Smooth muscle cell (in vitro differentiated cells): ENCODE results near the gene BPHL. TPM values are rescaled to one million over a fixed set of nuclear protein-coding genes. Genes with fewer than 3 reads are reported as not detected.

Experiments used
- DNase-seq: peaks from one replicate; lab custom pipeline; 2025; ENCODE audit not compliant: unreplicated experiment; lab: John Stamatoyannopoulos, UW
- H2AFZ ChIP-seq: fragments of 200-600 bp; sonication (generic); 2 replicates; pipeline ENCODE4 v1.6.0; 2016; ENCODE audit warnings: antibody characterized with exemption, low read depth, mild to moderate bottlenecking
- H3F3A ChIP-seq: fragments of 200-600 bp; sonication (generic); 2 replicates; pipeline ENCODE4 v1.6.0; 2017; ENCODE audit warnings: antibody characterized with exemption, low read depth
- H3K27ac ChIP-seq: fragments of 200-600 bp; sonication (generic); 2 replicates; pipeline ENCODE4 v1.5.1; 2016; ENCODE audit warnings: low read depth, mild to moderate bottlenecking
- H3K27me3 ChIP-seq: fragments of 200-600 bp; sonication (generic); 2 replicates; pipeline ENCODE4 v1.6.1; 2016; ENCODE audit warnings: low read depth, mild to moderate bottlenecking
- H3K36me3 ChIP-seq: fragments of 200-600 bp; sonication (generic); 2 replicates; pipeline ENCODE4 v1.5.1; 2016; ENCODE audit warnings: low read depth
- H3K4me1 ChIP-seq: fragments of 200-600 bp; sonication (generic); 2 replicates; pipeline ENCODE4 v1.5.1; 2016; ENCODE audit warnings: low read depth
- H3K4me2 ChIP-seq: fragments of 200-600 bp; sonication (generic); 2 replicates; pipeline ENCODE4 v1.6.0; 2016; ENCODE audit warnings: mild to moderate bottlenecking
- H3K4me3 ChIP-seq: fragments of 200-600 bp; sonication (generic); 2 replicates; pipeline ENCODE4 v1.5.1; 2016; ENCODE audit warnings: mild to moderate bottlenecking
- H3K79me2 ChIP-seq: fragments of 200-600 bp; sonication (generic); 2 replicates; pipeline ENCODE4 v1.6.0; 2016; ENCODE audit warnings: low read depth, mild to moderate bottlenecking
- H3K9ac ChIP-seq: fragments of 200-600 bp; sonication (generic); 2 replicates; pipeline ENCODE4 v1.6.0; 2016; ENCODE audit warnings: low read depth
- H3K9me3 ChIP-seq: fragments of 200-600 bp; sonication (generic); replicated peaks from 2 replicates; pipeline ENCODE4 v1.5.1; 2016; ENCODE audit warnings: low read depth
- H4K20me1 ChIP-seq: fragments of 200-600 bp; sonication (generic); 2 replicates; pipeline ENCODE4 v1.6.0; 2016; ENCODE audit warnings: low read depth
- WGBS: methylation state at CpG from one replicate; pipeline ENCODE4 v1.1.7; 2016; ENCODE audit warnings: low lambda C conversion rate; 5-methylcytosine and 5-hydroxymethylcytosine counted together
- polyA plus RNA-seq: library from polyadenylated mRNA; unstranded; fragments of >200 nt; fragmentation: Nextera tagmentation; extraction: Ambion mirVana; gene quantifications from 2 replicates; pipeline ENCODE4 v1.2.1, GENCODE V29; 2016
- total RNA-seq: library from RNA; depleted of rRNA; stranded (reverse); fragments of >200 nt; gene quantifications from 2 replicates; pipeline ENCODE4 v1.2.3, GENCODE V29; 2014
- TF ChIP-seq, protein P1 (sequence below): fragments of 200-600 bp; sonication (generic); IDR thresholded peaks from 2 replicates; pipeline ENCODE4 v1.5.1; 2017; ENCODE audit warnings: borderline replicate concordance, mild to moderate bottlenecking, antibody characterized with exemption; ENCODE audit not compliant: insufficient read depth, poor library complexity, severe bottlenecking

The BPHL gene
- total and polyA plus RNA-seq, 2 experiments from 2014 or later = 21.3 to 43.6 TPM

DNA sequence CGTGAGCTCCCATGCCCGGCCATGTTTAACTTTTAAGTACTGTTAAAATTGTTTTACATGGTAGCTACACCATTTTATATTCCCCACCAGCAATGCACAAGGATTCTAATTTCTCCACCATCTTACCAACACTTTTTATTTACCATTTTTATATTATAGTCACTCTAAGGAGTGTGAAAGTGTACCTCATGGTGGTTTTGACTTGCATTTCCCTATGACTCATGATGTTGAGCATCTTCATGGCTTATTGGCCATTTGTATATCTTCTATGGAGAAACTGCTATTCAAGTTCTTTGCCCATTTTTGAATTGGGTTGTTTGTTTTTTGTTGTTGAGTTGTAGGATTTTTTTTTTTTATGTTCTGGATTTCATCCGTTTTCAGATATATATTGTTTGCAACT lies 15.6 kb upstream of the BPHL start:
- Histone ChIP-seq H3K36me3 (peaks cover 21% of the 10 kb centered on the region), H2AFZ (no peak overlapping the region)

GRCh38 chr6:3108746-3109414 lies 9.6 kb upstream of the BPHL start:
- no peaks in the 10 kb centered on the region for H3K9me3 ChIP-seq
- H2AFZ ChIP-seq = no peak overlapping the region
- H3K4me1 ChIP-seq = no peaks in the 10 kb centered on the region
- no peak overlapping the region for H3K4me3 ChIP-seq
- H3K4me2 ChIP-seq = no peak overlapping the region
- TF ChIP-seq, protein P1, sequence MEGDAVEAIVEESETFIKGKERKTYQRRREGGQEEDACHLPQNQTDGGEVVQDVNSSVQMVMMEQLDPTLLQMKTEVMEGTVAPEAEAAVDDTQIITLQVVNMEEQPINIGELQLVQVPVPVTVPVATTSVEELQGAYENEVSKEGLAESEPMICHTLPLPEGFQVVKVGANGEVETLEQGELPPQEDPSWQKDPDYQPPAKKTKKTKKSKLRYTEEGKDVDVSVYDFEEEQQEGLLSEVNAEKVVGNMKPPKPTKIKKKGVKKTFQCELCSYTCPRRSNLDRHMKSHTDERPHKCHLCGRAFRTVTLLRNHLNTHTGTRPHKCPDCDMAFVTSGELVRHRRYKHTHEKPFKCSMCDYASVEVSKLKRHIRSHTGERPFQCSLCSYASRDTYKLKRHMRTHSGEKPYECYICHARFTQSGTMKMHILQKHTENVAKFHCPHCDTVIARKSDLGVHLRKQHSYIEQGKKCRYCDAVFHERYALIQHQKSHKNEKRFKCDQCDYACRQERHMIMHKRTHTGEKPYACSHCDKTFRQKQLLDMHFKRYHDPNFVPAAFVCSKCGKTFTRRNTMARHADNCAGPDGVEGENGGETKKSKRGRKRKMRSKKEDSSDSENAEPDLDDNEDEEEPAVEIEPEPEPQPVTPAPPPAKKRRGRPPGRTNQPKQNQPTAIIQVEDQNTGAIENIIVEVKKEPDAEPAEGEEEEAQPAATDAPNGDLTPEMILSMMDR = no peak
- H4K20me1 ChIP-seq = no peaks in the 10 kb centered on the region
- no peaks in the 10 kb centered on the region for H3K27me3 ChIP-seq
- H3K79me2 ChIP-seq = no peaks in the 10 kb centered on the region
- no peak overlapping the region for H3K9ac ChIP-seq
- WGBS = 95% methylated on average over 10 of the region's 10 CpGs
- no peak for DNase-seq
- H3K27ac ChIP-seq = no peak overlapping the region
- H3F3A ChIP-seq = no peaks in the 10 kb centered on the region
- H3K36me3 ChIP-seq = peaks cover 13% of the 10 kb centered on the region

More for the DNA sequence above, 15.6 kb upstream of the BPHL start:
- no peak for DNase-seq
- Histone ChIP-seq H3K27me3 (no peaks in the 10 kb centered on the region), H3K9me3 (no peaks in the 10 kb centered on the region), H3K4me2 (no peak overlapping the region), H3K27ac (no peak overlapping the region), H3F3A (no peaks in the 10 kb centered on the region), H3K4me3 (no peak overlapping the region), H3K4me1 (no peaks in the 10 kb centered on the region), H3K79me2 (no peaks in the 10 kb centered on the region), H3K9ac (no peak overlapping the region), H4K20me1 (no peaks in the 10 kb centered on the region)
- 100% methylated on average over 3 of the region's 3 CpGs for WGBS
- TF ChIP-seq, protein P1 = no peak

GRCh38 chr6:3109761-3110160 lies 8.8 kb upstream of the BPHL start:
- H3K4me3 ChIP-seq = no peak overlapping the region
- no peaks in the 10 kb centered on the region for H4K20me1 ChIP-seq
- TF ChIP-seq, protein P1 = no peak
- no peak for DNase-seq
- WGBS = 98% methylated on average over 3 of the region's 3 CpGs
- no peaks in the 10 kb centered on the region for H3K27me3 ChIP-seq
- H3K9me3 ChIP-seq = no peaks in the 10 kb centered on the region
- no peaks in the 10 kb centered on the region for H3K4me1 ChIP-seq
- no peak overlapping the region for H3K4me2 ChIP-seq
- H3K27ac ChIP-seq = no peak overlapping the region
- peaks cover 12% of the 10 kb centered on the region for H3K36me3 ChIP-seq
- H3F3A ChIP-seq = no peaks in the 10 kb centered on the region
- H3K79me2 ChIP-seq = no peaks in the 10 kb centered on the region
- no peak overlapping the region for H3K9ac ChIP-seq
- no peak overlapping the region for H2AFZ ChIP-seq

- Histone ChIP-seq H3K27me3 (no peaks in the 10 kb centered on the region), H3K79me2 (peaks cover 5% of the 10 kb centered on the region), H3K36me3 (peaks cover 6% of the 10 kb centered on the region), H4K20me1 (no peaks in the 10 kb centered on the region), H3K9ac (no peak overlapping the region), H3K27ac (no peak overlapping the region), H3K4me1 (peaks cover 5% of the 10 kb centered on the region), H3F3A (peaks cover 12% of the 10 kb centered on the region), H3K9me3 (no peaks in the 10 kb centered on the region), H3K4me3 (no peak overlapping the region), H3K4me2 (no peak overlapping the region), H2AFZ (no peak overlapping the region)
- WGBS = 98% methylated on average over 6 of the region's 6 CpGs
- no peak for DNase-seq
- TF ChIP-seq, protein P1 = no peak
Observed at GRCh38 chr6:3114377-3114776, 4.1 kb upstream of the BPHL start.
